Skeletal muscle satellite cell (primary cell): Measurements from ENCODE around the gene PACRG.

Experiments used
- H3K27me3 ChIP-seq: 2 replicates; pipeline ENCODE4 v1.7.0; 2013; ENCODE audit warnings: low read length; ENCODE audit not compliant: control insufficient read depth, insufficient read depth
- H3K36me3 ChIP-seq: 2 replicates; pipeline ENCODE4 v1.7.0; 2013; ENCODE audit warnings: mild to moderate bottlenecking, control low read depth, low read length; ENCODE audit not compliant: insufficient read depth
- H3K4me1 ChIP-seq: 2 replicates; pipeline ENCODE4 v1.7.0; 2013; ENCODE audit warnings: low read length; ENCODE audit not compliant: control insufficient read depth, insufficient read depth
- H3K4me2 ChIP-seq: 2 replicates; pipeline ENCODE4 v1.7.0; 2013; ENCODE audit warnings: mild to moderate bottlenecking, low read length
- H3K4me3 ChIP-seq: 2 replicates; pipeline ENCODE4 v1.7.0; 2013; ENCODE audit warnings: low read length
- H3K9ac ChIP-seq: 2 replicates; pipeline ENCODE4 v1.7.0; 2013; ENCODE audit warnings: mild to moderate bottlenecking, low read depth, low read length, moderate library complexity
- H3K9me3 ChIP-seq: replicated peaks from 2 replicates; pipeline ENCODE4 v1.7.0; 2013; ENCODE audit warnings: mild to moderate bottlenecking, control low read depth, low read length

The PACRG gene

DNA sequence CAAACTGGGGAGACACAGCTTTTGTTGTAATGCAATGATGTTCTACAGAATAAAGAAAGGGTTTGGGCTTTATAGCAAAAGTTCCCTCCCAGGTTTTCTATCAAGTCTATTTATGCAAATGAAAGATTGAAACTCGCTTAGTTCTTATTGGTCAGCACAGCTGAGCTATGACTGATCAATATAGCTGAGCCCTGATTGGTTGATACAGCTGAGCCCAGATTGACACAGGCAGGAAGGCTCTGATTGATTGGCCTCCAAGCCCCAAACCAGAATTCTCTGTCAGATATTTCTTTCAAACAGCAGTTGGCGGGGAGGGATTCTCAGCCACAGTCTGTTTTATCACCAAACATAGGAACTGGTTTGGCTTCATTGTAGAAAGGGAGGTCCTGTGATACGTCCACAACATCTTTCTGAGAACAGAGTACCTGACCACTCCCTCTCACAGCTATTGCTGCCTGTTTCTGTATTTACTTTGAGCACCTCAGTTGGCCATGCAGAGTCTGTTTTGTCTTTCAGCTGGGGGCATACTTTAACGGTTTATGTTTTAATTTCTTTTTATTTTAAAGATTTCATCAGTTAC, 223.5 kb downstream of the PACRG start:
- H3K4me1 ChIP-seq = no peaks in the 10 kb centered on the region
- H3K9me3 ChIP-seq = no peaks in the 10 kb centered on the region
- no peaks in the 10 kb centered on the region for H3K36me3 ChIP-seq
- H3K9ac ChIP-seq = no peak overlapping the region
- H3K4me3 ChIP-seq = no peak overlapping the region
- no peaks in the 10 kb centered on the region for H3K27me3 ChIP-seq
- H3K4me2 ChIP-seq = no peak overlapping the region

- Histone ChIP-seq H3K4me3 (no peak overlapping the region), H3K9me3 (no peaks in the 10 kb centered on the region), H3K4me1 (no peaks in the 10 kb centered on the region), H3K4me2 (no peak overlapping the region), H3K36me3 (no peaks in the 10 kb centered on the region), H3K27me3 (no peaks in the 10 kb centered on the region), H3K9ac (no peak overlapping the region)
Observed at GRCh38 chr6:162952423-162952822, 224.6 kb downstream of the PACRG start.

- H3K36me3 ChIP-seq = no peaks in the 10 kb centered on the region
- no peak overlapping the region for H3K9ac ChIP-seq
- no peaks in the 10 kb centered on the region for H3K27me3 ChIP-seq
- no peak overlapping the region for H3K4me3 ChIP-seq
- no peaks in the 10 kb centered on the region for H3K9me3 ChIP-seq
- peaks cover 6% of the 10 kb centered on the region for H3K4me1 ChIP-seq
- H3K4me2 ChIP-seq = no peak overlapping the region
Observed at GRCh38 chr6:162957062-162957461, 229.3 kb downstream of the PACRG start.

DNA sequence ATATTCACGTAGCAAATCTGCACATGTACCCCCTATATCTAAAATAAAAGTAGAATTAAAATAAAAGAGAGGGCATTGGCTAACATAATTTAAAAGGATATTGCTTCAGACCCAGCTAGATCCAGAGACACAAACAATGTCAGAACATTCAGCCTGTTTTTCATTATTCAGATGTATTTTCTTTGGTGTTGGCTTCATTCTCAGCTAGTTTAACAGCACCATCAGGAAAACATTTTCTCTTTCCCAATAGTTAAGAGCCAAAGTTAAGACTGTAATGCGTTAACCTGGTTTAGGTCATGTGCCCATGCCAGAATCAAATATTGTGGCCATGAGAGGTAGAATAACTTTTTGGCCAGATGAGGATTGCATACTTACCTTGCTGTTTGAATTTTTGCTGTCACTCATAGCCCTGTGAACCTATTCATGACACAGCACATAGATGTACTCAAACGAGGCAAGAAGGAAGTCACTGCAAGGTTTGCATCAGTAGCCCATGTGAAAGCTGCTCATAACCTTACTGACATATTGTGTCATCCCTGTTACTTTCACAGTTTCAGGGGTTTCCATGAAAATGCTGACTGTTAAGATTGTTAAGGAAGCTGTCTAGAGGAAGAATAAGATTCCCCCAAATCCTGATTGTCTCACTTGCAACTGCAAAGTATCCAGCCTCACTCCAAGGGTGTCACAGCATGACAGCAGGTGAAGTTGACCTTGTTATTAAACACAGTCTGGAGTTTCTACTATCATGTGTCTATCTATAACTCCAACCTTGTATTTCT, 233.1 kb downstream of the PACRG start:
- no peak overlapping the region for H3K4me3 ChIP-seq
- H3K36me3 ChIP-seq = no peaks in the 10 kb centered on the region
- no peak overlapping the region for H3K4me2 ChIP-seq
- H3K27me3 ChIP-seq = no peaks in the 10 kb centered on the region
- H3K9ac ChIP-seq = no peak overlapping the region
- peaks cover 29% of the 10 kb centered on the region for H3K4me1 ChIP-seq
- no peaks in the 10 kb centered on the region for H3K9me3 ChIP-seq

DNA sequence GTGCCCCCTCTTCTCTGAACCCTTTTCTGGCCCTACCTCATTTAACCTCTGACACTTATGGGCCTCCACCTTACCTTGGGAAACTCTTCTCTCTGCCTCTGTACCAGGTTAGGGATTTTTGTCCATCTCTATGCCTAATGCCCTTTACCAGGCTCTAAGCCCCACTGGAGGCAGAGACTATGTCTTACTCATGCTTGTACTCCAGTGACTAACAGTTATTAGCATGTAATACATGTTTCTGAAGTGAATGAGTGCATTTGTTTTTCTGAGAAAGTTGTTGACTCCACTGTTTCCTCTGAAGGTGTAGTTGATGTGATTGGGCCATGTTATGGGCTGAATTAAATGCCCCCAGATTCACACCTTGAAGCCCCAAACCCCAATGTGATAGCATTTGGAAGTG, 234.3 kb downstream of the PACRG start:
- Histone ChIP-seq H3K4me2 (no peak overlapping the region), H3K4me1 (peaks cover 29% of the 10 kb centered on the region), H3K27me3 (no peaks in the 10 kb centered on the region), H3K36me3 (no peaks in the 10 kb centered on the region), H3K4me3 (no peak overlapping the region), H3K9me3 (no peaks in the 10 kb centered on the region), H3K9ac (no peak overlapping the region)

GRCh38 chr6:162963861-162964260, 236.1 kb downstream of the PACRG start:
- Histone ChIP-seq H3K9me3 (no peaks in the 10 kb centered on the region), H3K4me2 (no peak overlapping the region), H3K27me3 (no peaks in the 10 kb centered on the region), H3K36me3 (no peaks in the 10 kb centered on the region), H3K9ac (peak overlapping the region; percentile 16), H3K4me1 (peaks cover 29% of the 10 kb centered on the region), H3K4me3 (no peak overlapping the region)

DNA sequence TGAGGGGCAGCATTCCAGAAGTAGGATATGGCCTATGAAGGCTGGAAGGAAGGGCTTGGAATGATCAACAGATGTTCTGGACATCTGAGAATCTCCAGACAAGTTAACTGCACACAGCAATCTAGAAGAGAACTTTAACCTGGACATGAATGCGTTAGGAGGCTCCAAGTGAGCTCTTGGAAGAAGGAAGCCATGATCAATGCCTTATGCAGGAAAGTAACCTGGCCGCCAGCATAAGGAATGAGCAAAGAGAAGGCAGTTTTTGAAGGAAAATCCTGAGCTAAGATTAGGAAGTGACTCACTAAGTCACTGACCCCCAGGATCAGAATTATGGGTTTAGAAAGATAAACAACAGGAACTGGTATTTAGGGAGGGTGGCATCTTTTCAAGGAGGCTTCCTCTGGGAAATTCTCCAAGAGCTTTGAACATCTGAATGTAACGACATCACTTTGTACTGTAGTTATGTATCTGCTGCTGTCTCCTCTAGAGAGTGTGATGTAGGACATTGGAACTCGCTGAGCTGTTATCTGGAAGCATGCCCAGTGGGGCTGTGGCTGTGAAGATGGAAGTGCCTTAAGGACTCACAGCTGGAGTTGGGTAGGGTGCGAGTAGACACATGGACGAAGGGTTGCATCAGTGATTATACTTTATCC, 236.8 kb downstream of the PACRG start:
- peak overlapping the region; percentile 16 for H3K9ac ChIP-seq

GRCh38 chr6:162965366-162965765, 237.6 kb downstream of the PACRG start:
- peak overlapping the region; percentile 4 for H3K9ac ChIP-seq
- H3K4me3 ChIP-seq = no peak overlapping the region
- H3K36me3 ChIP-seq = no peaks in the 10 kb centered on the region
- H3K4me2 ChIP-seq = peak overlapping the region; percentile 34
- no peaks in the 10 kb centered on the region for H3K27me3 ChIP-seq
- peaks cover 29% of the 10 kb centered on the region for H3K4me1 ChIP-seq
- H3K9me3 ChIP-seq = no peaks in the 10 kb centered on the region

More for the DNA sequence above, 236.8 kb downstream of the PACRG start:
- Histone ChIP-seq H3K4me3 (peak overlapping the region; percentile 4), H3K4me1 (peaks cover 29% of the 10 kb centered on the region), H3K27me3 (no peaks in the 10 kb centered on the region), H3K9me3 (no peaks in the 10 kb centered on the region), H3K4me2 (peak overlapping the region; percentile 50), H3K36me3 (no peaks in the 10 kb centered on the region)

DNA sequence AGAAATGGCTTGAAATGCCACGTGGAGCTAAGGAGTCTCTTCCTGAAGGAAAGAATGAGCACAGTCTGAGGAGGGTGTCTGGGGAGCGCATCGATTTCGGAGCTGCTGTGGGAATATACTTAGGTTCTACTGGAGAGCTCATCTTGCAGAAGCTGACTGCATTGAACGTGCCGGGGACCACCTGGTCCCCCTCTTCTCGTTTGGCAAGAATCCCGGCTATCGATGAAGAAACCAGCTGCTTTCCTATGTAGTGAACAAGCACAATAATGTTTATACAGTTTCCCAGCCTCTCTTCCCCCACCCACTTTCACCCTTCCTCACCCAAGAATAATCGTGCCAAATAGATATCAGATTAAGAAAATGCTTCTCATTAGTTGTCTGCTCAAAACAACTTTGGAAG, 242.5 kb downstream of the PACRG start:
- no peaks in the 10 kb centered on the region for H3K9me3 ChIP-seq
- no peak overlapping the region for H3K9ac ChIP-seq
- H3K4me2 ChIP-seq = no peak overlapping the region
- H3K36me3 ChIP-seq = no peaks in the 10 kb centered on the region
- H3K4me1 ChIP-seq = peaks cover 14% of the 10 kb centered on the region
- H3K4me3 ChIP-seq = no peak overlapping the region
- no peaks in the 10 kb centered on the region for H3K27me3 ChIP-seq

GRCh38 chr6:162971356-162971755, 243.6 kb downstream of the PACRG start:
- H3K27me3 ChIP-seq = no peaks in the 10 kb centered on the region
- no peaks in the 10 kb centered on the region for H3K9me3 ChIP-seq
- H3K4me3 ChIP-seq = no peak overlapping the region
- H3K36me3 ChIP-seq = no peaks in the 10 kb centered on the region
- peaks cover 20% of the 10 kb centered on the region for H3K4me1 ChIP-seq
- H3K9ac ChIP-seq = no peak overlapping the region
- H3K4me2 ChIP-seq = no peak overlapping the region

DNA sequence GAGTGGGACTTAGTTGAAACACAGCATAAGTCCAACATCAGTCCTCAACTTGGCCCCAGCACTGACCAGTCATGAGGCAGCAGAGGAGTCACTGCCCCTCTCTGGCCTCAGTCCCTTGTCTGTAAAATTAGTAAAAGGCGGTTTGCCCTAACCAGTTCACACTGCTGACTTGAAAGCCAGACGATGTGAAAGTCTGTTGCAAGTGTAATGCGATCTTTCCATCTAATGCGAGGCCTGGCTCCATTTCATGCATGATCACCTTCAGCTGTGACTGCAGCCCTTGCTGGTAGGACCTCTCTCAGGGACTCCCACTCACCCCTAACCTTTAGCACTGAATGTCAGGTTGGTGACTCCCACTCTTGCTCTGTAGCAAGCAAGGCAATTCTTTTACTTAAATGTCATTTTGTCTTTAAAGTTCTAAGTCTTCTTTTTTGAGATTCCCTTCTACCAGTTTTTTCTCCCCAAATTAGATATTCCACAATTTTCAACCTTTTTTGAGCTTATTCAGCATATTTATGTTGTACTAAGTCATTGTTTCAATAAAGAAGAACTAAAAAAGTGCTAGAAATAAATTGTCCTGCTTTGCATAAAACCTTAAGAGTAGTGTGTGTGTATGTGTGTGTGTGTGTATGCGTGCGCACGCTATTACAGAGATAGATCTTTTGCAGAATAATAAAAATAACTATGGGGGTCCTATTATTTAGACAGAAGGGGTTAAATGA, 245.5 kb downstream of the PACRG start:
- Histone ChIP-seq H3K4me1 (peaks cover 22% of the 10 kb centered on the region), H3K4me3 (no peak overlapping the region), H3K36me3 (no peaks in the 10 kb centered on the region), H3K4me2 (no peak overlapping the region), H3K27me3 (no peaks in the 10 kb centered on the region), H3K9ac (no peak overlapping the region), H3K9me3 (no peaks in the 10 kb centered on the region)
